Activated naive CD8-positive, alpha-beta T cell treated with anti-CD3 and anti-CD28 coated beads, Interleukin-2, amount 50 U/mL, for 16 hours (primary cell): Measurements from ENCODE around the gene DDX5.

Source experiments
- DNase-seq: peaks from one replicate; pipeline ENCODE4 v3.0.0-alpha.2; 2020; ENCODE audit warnings: low read depth, low spot score

The DDX5 gene

DNA sequence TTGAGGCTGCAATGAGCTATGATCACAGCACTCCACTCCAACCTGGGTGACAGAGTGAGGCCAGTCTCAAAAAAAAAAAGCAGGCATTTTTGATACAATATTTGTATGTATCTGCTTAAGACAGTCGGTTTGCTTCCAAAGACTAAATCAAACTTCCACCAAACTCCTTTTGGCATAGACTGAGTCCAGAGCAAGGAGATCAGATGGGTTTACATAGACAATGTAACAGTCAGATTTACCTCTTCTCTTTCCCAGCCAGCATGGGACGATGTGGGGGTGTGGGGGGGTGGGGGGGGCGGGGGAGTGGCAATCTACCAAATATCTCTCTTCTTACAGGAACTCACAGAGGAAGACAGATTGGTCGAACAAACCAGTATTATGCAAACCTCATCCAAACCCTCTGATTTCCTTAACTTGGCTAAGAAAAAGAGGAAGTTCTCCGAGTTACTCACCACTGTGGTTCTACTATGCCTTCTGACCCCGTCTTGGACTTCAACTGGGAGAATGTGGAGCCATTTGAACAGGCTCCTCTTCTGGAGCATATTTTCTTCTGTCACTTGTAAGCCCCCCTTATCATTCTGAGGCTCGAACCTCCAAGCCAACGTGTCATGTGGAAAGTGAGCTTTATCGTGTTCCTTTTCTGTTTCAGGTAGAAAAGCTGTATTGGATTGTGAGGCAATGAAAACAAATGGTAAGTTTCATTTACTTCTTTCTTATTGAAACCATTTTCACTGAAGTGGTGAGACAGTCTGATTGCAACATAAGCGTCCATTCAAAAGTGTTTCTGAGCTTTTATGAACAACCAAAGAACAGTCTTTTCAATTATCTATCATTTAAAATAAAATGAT, 57.2 kb downstream of the DDX5 start, which contains the start of gene MILR1:
MILR1 (plus strand) TSS at position 451 of the 848 bp plus-strand sequence; CDS start at position 505, 54 bp downstream.
- DNase-seq = no peak
